IPS DF 4.7 (cell line): ENCODE measurements around the gene ZNF304.
A peak's percentile ranks its signal among the peaks of the same experiment; 100 is the strongest.
"Not testable (repeated sequence)": the region's sequence is repeated elsewhere in the genome, so short reads cannot be mapped to it uniquely, and the experiment has no call there.

Experiments
- DNase-seq: peaks from one replicate; pipeline ENCODE4 v3.0.0-alpha.2; 2013; ENCODE audit warnings: low spot score; ENCODE audit errors: extremely low read depth

Gene ZNF304

GRCh38 chr19:57362419-57362818 is 11.3 kb downstream of the ZNF304 start:
- no peak for DNase-seq

DNA sequence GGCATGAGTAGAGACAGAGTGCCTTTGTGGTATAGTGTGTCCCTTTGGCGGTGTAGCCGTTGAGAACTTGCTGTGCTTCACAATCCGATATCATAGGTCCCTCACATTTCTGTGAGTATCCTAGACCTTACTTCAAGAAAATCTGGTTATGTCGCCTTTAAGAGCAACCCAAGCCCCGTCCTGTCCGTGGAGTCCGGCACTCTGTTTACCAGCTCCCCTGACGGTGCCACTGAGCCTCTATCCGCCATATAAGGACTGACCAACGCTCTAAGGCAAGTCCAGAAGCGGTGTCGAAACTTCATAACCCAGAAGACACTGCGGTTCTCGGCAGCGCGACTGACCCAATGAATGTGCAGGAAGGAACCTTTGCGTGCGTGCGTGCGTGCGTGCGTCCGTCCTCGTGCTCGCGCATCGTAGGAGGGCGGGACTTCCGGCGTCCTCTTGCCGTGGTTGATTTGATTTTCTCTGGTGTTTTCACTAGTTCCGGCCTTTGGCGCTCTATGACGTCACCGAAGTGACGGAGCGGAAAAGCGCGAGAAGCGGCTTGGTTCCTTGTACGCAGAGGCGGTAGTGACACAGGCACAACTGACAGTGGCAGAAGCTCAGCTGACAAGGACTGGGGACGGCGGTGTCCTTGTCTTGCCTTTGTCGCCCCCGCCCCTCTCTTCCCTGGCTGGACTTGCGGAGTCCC is 12.1 kb downstream of the ZNF304 start, which contains the start of the genes TRAPPC2B and ZNF547:
TRAPPC2B (plus strand) TSS at position 555 of the 691 bp plus-strand sequence. CDS start 1,283 bp downstream, outside the sequence.
ZNF547 (plus strand) TSS at position 555 of the 691 bp plus-strand sequence. CDS start 5,005 bp downstream, outside the sequence.
- DNase-seq, result peak; percentile 96

DNA sequence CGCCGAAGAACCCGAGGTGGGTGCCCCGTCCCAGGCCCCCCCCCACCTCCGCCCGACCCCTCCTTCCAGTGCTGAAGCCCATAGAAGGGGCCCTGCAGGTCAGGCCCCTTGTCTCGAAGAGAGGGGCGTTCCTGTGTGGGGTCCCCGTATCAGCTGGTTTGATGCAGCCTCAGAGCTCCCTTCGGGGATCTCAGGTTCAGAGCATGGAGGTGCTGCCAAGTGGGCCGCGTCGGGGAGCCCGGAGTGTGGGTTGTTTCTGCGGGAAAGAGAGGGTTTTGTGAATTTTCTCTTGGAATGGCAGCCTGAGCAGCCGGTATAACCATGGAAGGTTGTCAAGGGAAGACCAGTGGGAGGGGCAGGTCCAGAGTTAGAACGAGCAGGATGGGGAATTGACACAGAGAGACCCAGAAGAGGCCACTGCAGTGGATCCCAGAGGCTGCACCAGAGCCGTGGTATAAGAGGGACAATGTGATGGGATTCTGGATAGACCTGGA is 12.7 kb downstream of the ZNF304 start:
- DNase-seq, result no peak

- no peak for DNase-seq
These were observed 15.7 kb downstream of the ZNF304 start for GRCh38 chr19:57366776-57367175.

GRCh38 chr19:57374179-57374578 is 23.1 kb downstream of the ZNF304 start:
- DNase-seq, result no peak

DNA sequence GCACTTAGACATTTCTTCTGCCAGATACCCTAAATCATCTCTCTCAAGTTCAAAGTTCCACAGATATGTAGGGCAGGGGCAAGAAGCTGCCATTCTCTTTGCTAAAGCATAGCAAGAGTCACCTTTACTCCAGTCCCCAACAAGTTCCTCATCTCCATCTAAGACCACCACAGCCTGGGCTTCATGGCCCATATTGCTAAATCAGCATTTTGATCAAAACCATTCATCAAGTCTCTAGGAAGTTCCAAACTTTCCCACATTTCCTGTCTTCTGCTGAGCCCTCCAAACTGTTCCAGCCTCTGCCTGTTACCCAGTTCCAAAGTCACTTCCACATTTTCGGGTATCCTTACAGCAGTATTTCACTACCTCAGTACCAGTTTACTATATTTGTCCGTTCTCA is 23.6 kb downstream of the ZNF304 start:
- not testable (repeated sequence) for DNase-seq

DNA sequence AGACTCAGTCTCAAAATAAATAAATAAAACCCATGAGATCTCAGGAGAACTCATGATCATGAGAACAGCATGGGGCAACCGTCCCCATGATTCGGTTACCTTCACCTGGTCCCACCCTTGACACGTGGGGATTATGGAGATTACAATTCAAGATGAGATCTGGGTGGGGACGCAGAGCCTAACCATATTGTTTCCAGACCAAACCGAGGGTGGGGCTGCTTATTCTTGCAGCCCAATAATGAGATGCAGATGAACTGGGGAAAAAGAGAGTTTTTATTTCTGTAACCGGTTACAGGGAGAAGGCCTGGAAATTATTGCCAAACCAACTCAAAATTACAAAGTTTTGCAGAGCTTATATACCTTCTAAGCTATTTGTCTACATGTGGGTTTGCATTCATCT is 25.1 kb downstream of the ZNF304 start:
- DNase-seq, result no peak

GRCh38 chr19:57377498-57378146 is 26.6 kb downstream of the ZNF304 start:
- DNase-seq, result no peak

DNA sequence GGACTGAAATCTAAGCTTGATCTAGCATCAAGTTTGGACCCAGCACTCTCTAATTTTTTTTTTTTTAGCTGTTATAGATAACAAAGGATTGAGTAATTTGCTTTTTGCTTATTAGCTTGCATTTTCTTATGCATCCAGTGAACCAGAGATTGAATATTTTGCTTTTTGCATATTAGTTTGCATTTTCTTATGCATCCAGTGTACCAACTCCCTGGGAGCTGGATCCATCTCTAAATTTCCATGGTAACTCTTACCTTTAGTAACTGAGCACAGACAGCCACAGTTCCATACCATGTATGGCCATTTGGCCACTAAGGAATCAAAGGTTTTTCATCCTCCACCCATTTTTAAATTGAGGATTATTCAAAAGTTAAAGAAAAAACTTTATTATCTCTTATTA is 29.9 kb downstream of the ZNF304 start:
- no peak for DNase-seq

DNA sequence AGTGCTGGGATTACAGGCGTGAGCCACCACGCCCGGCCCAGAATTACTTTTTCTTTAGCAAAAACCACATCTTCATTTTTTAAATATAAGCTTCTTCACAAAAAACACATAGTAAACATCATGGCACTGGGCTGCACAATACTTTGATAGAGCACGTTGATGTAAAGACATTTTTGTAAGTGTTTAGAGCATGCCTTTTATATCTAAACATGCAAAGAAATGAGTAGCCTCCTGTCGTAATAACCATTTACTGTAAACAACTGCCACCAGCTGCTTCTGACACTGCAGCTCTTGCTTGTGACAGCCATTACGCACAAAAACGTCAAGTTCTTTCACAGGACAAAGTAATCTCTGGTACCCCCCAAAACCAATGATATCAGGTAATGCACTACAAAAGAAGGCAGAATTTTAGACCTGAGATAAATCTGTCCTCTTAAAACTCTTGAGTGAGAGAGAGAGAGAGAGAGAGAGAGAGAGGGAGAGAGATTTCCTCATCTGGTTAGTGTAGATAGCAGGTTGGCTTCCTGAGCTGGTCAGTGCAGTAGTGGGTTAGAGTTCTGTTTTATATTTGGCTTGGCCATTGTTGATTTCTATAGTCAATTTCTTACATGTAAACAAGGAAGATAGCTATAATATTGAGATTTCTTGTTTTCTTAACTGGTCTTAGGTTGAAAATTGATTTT is 31.9 kb downstream of the ZNF304 start:
- no peak for DNase-seq

DNA sequence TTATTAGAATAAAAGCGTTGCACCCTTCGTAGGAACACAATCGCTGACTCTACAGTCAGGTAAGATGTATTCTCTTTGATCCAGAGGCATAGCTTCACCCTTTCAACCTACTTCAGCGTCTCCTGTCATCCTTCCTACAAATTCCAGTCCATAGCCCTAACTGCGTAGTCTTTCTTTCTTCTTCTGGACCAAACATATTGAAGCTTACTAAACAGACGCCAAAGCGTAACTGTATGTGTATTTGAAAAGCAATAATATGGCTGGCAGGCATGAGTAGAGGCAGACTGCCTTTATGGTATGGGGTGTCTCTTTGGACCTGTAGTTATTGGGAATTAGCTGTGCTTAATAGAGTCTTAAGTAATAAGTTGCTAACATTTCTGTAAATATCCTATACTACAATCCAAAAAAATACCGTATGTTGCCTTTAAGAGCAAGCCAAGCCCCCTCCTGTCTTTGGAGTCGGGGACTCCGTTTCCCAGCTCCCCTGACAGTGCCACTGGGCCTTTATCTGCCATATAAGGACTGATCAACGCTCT is 38.2 kb downstream of the ZNF304 start:
- no peak for DNase-seq

GRCh38 chr19:57389730-57390598 is 38.9 kb downstream of the ZNF304 start, which contains the start of gene ZNF548:
ZNF548 (plus strand) TSS chr19:57389854; CDS start chr19:57390100, 246 bp downstream.
- peak; percentile 100 for DNase-seq

DNA sequence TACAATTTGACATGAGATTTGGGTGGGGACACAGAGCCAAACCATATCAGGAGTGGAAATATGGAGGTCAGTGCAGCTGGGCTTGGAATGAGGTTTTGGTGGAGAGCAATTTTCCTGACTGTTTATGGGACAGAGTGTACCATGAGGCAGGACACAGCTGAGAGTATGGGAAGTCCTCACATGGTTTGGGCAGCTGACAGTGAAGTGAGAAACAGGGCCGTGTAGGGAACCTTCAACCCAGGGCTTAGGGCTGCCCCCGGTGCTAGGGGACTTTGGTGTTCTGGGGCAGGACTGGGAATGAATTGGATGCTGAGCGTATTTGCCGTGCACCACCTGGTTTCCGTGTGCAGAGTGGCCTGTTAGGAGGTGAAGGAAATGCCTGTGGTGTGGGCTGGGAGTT is 44.6 kb downstream of the ZNF304 start:
- DNase-seq, result no peak

DNA sequence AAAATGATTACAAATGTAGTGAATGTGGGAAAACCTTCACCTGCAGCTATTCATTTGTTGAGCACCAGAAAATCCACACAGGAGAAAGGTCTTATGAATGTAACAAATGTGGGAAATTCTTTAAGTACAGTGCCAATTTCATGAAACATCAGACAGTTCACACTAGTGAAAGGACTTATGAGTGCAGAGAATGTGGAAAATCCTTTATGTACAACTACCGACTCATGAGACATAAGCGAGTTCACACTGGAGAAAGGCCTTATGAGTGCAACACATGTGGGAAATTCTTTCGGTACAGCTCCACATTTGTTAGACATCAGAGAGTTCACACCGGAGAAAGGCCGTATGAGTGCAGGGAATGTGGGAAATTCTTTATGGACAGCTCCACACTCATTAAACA is 47.8 kb downstream of the ZNF304 start:
- no peak for DNase-seq

DNA sequence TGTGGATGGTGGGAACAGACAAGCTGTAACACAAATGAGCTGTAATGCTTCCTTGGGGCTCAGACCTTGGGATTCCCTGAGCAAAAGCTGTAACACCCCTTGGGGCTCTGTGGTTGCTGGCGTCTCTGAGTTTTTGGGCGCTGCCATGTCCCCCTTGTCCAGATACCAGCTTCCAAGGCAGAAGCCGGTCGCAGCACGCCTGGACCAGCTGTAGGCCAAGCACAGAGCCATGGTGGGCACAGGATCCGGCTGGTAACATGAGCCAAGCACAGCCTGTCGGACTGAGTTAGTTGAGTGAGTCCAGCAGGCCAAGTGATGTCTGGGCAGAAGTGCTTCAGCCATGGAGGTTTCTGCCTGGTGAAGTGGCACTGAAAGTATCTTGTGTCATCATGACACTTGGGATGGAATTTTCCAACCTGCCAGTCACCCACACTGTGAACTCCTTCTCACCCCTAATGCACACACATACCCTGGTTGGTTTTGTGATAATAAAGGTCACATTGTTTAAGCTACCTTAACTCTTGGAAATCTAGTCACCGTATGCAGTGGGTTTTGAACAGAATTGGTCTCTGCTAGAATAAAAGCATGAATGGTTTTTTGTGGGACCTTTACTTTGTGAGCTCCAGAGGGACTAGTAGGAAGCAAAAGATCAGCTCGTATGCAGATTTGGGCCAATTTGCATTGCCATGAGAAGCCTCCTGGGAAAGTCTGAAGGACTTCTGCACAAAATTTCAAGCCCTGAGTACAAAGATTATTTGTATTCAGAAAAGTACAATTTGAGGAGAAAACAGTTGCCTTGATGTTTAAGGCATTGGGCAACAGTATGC is 52.9 kb downstream of the ZNF304 start:
- no peak for DNase-seq

GRCh38 chr19:57406516-57407123 is 55.5 kb downstream of the ZNF304 start:
- DNase-seq, result no peak
